NOMO-1 (cell line): ENCODE data around the gene CLTRN.
"Not testable (repeated sequence)": the region's sequence is repeated elsewhere in the genome, so short reads cannot be mapped to it uniquely, and the experiment has no call there.

ENCODE experiments used
- DNase-seq, 2 experiments: peaks; one replicate each; lab custom pipeline; 2025; ENCODE audit not compliant: unreplicated experiment in 2 of 2; lab: John Stamatoyannopoulos, UW

The CLTRN gene

GRCh38 chrX:15653961-15654360, 10.6 kb downstream of the CLTRN start:
- DNase-seq = no peak

DNA sequence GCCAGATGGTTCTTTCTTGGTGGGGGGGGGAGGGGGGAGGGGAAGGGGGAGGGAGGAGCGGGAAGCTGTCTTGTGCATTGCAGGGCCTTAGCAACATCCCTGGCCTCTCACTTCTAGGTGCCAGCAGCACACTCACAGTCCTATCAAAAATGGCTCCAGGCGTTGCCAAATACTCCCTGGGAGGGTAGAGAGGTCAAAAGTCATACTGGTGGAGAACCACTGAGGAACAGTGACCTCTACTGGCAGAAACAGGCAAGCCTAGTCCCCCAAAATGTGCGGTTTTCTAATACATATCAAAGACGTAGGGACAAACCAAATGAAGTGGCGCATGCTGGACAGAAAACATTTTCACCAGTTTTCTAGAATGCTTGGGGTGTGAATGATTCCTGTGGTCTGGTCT, 17.1 kb downstream of the CLTRN start:
- not testable (repeated sequence) for DNase-seq

- DNase-seq = no peak
Observed at GRCh38 chrX:15646543-15646942, 18.1 kb downstream of the CLTRN start.

- DNase-seq = no peak
Observed at GRCh38 chrX:15646031-15646430, 18.6 kb downstream of the CLTRN start.

- no peak for DNase-seq
Observed at GRCh38 chrX:15645266-15645665, 19.3 kb downstream of the CLTRN start.

GRCh38 chrX:15644560-15644872, 20.1 kb downstream of the CLTRN start:
- DNase-seq = no peak

DNA sequence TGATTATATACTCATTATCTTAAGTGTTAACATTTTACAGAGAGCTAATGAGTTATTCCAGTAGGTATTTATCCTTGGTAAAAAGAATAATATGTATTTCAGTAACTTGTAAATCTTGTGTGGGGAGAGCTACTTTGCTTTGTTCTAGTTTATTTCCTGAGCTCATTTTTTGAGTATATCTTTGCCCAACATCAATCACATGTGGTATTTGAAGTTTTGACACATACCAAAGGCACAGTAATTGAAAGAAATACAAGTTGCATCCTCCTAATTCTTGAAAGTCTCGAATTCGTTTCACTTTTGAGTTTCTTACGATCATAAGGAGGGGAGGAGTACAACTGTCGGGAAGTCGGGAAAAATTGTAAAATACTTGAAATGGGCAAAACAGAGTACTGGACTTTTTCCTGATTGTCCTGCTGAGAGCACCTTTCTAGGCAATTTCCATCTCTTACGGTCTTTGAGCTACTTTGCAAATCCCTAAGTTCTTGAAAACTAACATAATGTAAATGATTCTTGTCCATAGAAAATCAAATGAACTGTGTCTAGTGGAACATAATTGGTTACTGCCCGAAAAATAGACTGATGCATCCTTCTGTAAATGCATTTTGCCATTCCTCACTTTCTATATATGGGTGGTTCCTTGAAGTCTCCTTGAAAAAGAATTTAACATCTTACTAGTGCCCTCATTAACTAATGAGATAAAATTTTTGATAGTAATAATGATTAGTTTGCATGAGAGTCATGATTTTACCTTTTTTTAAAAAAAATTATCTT, 20.6 kb downstream of the CLTRN start:
- DNase-seq = no peak

DNA sequence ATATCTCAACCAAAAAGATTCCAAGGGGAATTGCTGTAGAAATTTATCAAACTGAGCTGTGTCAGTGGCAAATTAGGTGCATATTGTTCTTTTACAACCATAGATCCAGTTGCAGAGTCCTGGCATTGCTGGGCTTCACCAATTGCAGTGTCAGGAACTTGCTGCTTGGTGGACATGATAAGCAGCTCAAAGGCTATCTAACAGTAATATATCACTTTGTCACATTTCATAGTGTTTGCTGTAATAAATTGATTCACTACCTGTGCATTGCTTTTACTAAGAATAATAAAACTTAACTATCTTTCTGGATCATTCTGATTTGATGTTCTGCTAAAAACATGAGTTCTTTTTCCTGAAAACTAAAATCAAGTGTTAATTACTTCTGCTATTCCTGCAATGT, 33.0 kb downstream of the CLTRN start:
- DNase-seq = no peak

DNA sequence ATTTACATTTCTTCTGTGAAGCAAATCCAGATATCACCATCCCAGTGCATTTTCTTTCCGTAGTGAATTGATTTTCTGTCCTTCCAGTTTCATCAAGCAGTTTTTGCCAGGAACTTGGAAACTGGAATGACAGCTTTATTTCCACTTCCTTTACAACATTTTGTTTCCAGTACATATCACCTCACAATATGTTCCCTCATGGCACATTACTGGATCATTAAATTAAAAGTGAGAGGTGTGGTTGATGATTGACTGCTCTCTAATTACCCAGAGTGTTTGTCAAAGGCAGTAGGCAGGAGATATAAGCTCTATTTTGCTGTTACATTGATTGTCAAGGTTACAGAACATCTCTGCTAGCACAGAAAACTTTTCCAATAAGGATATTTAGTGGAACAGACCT, 41.6 kb downstream of the CLTRN start:
- no peak for DNase-seq

GRCh38 chrX:15619053-15619755, 45.4 kb downstream of the CLTRN start:
- DNase-seq = no peak

DNA sequence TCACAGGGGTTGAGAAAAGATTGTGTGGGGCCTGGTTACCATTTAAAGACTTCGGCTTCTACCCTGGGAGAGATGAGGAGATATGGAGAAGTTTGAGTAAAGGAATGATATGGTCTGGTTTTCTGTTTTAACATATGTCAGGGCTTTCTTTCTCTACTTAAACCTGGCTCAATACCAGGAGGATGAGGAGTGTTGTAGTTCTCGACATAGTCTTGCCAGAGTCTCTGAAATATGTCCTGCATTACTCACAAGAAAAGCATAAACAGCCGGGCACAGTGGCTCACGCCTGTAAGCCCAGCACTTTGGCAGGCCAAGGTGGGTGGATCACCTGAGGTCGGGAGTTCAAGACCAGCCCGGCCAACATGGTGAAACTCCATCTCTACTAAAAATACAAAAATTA, 47.5 kb downstream of the CLTRN start:
- DNase-seq = no peak

DNA sequence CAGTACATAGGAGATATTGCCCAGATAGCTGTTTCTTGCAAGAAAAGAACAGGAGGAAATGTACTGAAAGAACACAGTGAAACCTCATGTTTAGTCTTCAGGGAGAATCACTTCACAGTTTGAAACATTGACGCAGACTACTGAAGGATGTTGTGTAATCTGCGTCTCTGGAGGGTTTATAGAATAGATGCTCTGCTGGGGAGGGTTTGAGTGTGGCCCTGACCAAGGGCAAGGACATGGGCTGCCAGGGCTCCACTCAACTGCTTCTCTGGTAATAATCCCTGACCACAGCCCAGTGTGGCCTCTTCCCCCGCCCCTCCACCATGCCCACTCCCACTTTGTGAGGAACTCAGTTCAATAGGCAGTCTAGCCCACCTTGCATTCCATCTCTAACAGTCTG, 48.1 kb downstream of the CLTRN start:
- no peak for DNase-seq

DNA sequence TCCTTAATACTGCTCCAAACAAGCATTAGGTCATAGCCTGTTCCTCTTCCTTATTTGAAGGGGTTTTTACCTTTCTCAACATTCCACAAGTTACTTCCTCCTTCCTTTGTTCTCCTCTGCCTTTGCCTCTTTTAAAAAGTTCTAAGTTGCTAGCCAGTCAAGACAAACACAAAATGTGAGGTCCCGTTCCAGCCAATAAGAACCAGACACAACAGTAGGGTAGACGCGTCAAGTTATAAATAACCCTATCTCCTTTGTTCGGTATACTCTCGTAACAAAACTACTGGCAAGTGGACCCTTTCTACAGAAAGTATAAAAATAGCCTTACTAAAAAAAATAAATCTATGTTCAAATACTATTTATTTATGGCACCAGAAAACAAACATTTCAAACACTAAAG, 57.5 kb downstream of the CLTRN start:
- DNase-seq = no peak

DNA sequence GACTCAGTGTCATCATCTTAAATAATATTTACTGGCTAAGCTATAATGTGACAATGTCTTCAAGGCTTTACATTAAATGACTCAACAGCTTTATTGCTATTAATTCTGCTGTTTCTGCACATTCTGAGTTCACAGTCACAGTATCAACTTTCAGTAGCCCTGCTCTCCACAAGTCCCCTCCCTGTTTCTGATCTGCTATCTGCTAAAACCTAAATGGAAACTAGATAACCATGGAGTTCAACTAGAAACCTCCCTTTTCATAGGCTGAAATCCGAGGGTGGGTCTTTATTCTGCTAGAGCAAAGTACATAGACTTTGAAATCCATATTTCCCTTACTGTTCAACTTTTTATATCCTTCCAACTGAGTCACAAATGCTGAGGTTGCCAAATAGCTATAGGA, 58.5 kb downstream of the CLTRN start:
- DNase-seq = no peak

DNA sequence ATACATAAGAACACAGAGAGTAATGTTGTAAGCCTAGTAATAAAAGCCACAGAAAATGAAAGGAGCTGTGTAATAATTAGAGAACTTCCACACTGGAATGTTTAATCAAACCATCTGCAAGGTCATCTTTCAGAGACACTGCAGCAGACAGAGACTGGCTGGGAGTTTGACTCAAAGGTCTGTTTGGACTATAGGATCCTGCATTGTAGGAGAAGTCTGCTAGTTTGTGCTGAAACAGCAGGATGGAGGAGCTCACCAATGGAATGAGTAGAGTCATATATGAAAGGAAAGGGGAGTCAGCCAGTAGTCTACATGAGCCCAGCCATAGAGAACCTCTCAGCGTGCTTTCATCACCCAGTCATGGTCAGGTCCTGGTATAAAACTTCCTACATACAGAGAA, 59.4 kb downstream of the CLTRN start:
- no peak for DNase-seq

GRCh38 chrX:15602761-15603160, 61.8 kb downstream of the CLTRN start:
- DNase-seq = no peak

DNA sequence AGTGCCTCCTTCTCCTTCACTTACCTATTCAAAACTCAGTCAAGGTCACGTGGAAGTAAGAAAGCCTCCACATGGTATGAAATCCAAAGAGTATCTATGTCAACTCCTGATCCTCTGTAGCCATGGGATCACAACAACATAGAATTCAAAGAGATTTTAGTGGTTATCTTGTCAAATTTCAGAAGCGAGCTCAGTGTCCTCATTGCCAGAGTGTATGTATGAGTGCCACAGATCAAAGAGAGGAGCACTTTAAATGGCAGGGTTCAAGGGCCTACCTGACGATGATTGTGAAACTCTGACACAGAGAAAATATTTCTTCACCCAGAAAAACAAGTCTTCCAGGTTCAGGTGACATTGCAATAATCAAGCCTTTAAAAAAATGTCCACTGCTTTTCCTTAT, 62.7 kb downstream of the CLTRN start:
- no peak for DNase-seq

DNA sequence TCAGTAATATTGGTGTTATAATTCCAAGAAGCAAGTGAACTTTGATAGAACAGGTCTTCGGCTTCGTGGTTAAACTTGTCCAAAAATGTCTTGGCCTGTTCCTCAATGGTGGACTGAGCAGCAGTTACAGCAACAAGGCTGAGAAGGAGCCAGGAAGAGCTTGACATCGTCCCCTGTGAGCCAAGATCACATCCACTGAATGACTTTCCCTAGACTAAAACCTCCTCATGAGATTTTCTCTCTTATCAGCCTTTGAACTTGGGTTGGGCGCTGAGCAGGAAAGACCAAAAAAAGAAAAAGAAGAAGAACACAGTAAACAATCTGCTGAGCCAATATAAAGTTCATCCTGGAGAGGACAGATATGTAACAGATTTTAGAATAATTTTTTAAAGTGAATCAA, 63.9 kb downstream of the CLTRN start, which contains the start of gene ACE2:
TSS of gene ACE2 (minus strand) at position 216 of the 400 bp plus-strand sequence. CDS start at position 167, 49 bp downstream.
- no peak for DNase-seq

DNA sequence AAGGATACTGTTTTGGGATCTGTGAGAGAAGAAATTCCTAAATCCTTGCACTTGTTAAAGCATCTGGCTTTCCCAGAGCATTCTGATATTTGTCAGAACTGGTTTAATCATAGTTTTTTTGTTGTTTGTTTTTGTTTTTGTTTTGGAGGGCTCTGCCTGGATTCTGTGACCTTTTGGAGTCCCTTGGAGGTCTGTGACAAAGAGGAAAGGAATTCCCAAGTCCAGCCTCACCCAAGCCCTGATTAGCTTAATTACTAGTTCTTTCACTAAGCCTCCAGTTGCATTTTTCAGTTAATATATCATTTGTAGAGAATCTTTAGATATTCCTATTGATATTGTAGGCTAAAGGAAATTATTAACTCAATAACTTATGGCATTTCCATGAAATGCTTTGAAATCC, 64.6 kb downstream of the CLTRN start:
- DNase-seq = no peak

DNA sequence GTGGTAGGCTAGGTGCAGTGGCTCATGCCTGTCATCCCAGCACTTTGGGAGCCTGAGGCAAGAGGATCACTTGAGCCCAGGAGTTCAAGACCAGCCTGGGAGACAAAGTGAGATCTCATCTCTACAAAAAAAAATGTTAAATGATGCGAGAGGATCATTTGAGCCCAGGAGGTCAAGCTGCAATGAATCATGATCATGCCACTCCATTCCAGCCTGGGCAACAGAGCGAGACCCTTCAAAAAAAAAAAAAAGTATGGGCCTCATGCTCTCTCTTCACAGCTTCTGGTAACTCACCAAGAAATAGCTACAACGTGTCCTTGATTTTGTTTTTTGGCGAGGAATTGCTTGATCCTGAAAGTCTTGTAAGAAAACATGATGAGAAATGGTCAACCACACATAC, 65.1 kb downstream of the CLTRN start:
- DNase-seq = no peak

DNA sequence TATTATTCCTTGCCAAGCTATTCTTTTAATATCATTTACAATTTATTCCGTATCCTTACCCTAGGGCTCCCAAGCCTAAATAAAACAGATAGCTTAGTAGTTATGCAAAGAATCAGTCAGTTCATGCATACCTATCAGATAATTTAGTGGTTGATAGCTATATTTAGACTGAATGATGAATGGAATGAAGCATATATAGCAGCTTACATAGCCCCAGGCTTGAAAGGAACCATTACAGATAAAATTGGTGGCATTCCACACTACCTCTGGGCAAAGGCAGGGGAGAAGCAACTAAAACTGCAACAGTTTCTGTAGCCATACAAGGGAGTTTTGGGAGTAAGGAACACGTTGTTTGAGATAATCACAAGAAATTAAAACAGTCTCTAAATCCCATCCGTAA, 66.6 kb downstream of the CLTRN start:
- no peak for DNase-seq

DNA sequence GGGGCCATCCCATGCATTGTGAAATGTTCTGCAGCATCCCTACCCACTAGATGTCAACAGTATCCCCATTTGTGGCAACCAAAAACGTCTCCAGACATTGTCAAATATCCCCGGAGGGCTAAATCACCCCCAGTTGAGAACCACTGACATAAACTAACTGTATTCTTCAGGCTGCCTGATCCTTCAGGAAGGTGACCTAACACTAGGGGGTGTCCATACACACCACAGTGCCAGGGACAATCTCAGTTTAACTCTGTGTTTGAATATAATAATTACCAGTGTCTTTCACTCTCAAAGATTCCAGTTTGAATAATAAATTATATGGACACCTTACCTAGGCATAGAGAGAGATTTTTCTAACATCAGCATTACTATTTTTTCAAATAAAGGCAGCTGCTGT, 70.2 kb downstream of the CLTRN start:
- no peak for DNase-seq
